GM23338 (cell line): Measurements from ENCODE around the gene ATP1B3. TPM values are rescaled to one million over a fixed set of nuclear protein-coding genes. Genes with fewer than 3 reads are reported as not detected.

Experiments used
- ATAC-seq: fragments of 200-7000 bp; cut with Tn5 transposase; 3 replicates; pipeline ENCODE4 v1.9.1; 2020
- DNase-seq: peaks from one replicate; pipeline ENCODE4 v3.0.0-alpha.2; 2015; ENCODE audit warnings: low spot score
- H2AFZ ChIP-seq: fragments of 200-600 bp; sonication (generic); 2 replicates; pipeline ENCODE4 v1.8.0; 2016; ENCODE audit warnings: antibody characterized with exemption, mild to moderate bottlenecking, moderate library complexity
- H3F3A ChIP-seq: fragments of 200-600 bp; sonication (generic); replicated peaks from 2 replicates; pipeline ENCODE4 v1.8.0; 2017; ENCODE audit warnings: antibody characterized with exemption, mixed run types, low read depth
- H3K27ac ChIP-seq: fragments of 200-600 bp; sonication (generic); 2 replicates; pipeline ENCODE4 v1.6.1; 2016; ENCODE audit warnings: low read depth
- H3K27me3 ChIP-seq: fragments of 200-600 bp; sonication (generic); 2 replicates; pipeline ENCODE4 v1.8.0; 2016; ENCODE audit warnings: mild to moderate bottlenecking, mixed run types, moderate library complexity; ENCODE audit not compliant: insufficient read depth
- H3K36me3 ChIP-seq: fragments of 200-600 bp; sonication (generic); 2 replicates; pipeline ENCODE4 v1.8.0; 2016; ENCODE audit warnings: mild to moderate bottlenecking; ENCODE audit not compliant: insufficient read depth
- H3K4me1 ChIP-seq: fragments of 200-600 bp; sonication (generic); 2 replicates; pipeline ENCODE4 v1.8.0; 2016; ENCODE audit warnings: mild to moderate bottlenecking, moderate library complexity; ENCODE audit not compliant: insufficient read depth
- H3K4me2 ChIP-seq: fragments of 200-600 bp; sonication (generic); 2 replicates; pipeline ENCODE4 v1.7.1; 2017; ENCODE audit warnings: mixed run types
- H3K4me3 ChIP-seq: fragments of 200-600 bp; sonication (generic); 2 replicates; pipeline ENCODE4 v1.6.1; 2016; ENCODE audit warnings: mixed run types
- H3K79me2 ChIP-seq: fragments of 200-600 bp; sonication (generic); replicated peaks from 2 replicates; pipeline ENCODE4 v1.8.0; 2017; ENCODE audit warnings: mild to moderate bottlenecking; ENCODE audit not compliant: insufficient read depth
- H3K9me2 ChIP-seq: fragments of 200-600 bp; sonication (generic); 2 replicates; pipeline ENCODE4 v1.8.0; 2017; ENCODE audit not compliant: insufficient read depth
- H4K20me1 ChIP-seq: fragments of 200-600 bp; sonication (generic); replicated peaks from 2 replicates; pipeline ENCODE4 v1.8.0; 2017; ENCODE audit warnings: mild to moderate bottlenecking; ENCODE audit not compliant: insufficient read depth
- H3K27ac Mint-ChIP-seq: 2 replicates; pipeline ENCODE4 v1.8.0; 2020; ENCODE audit warnings: inconsistent platforms, mild to moderate bottlenecking, moderate library complexity, mixed read lengths
- H3K27me3 Mint-ChIP-seq: 3 replicates; pipeline ENCODE4 v1.8.0; 2022; ENCODE audit warnings: low read depth, mild to moderate bottlenecking, moderate library complexity, mixed read lengths, inconsistent platforms; ENCODE audit not compliant: insufficient read depth, poor library complexity
- H3K36me3 Mint-ChIP-seq: 3 replicates; pipeline ENCODE4 v1.8.0; 2021; ENCODE audit warnings: low read depth, mild to moderate bottlenecking, inconsistent platforms, moderate library complexity, mixed read lengths
- H3K4me1 Mint-ChIP-seq: 3 replicates; pipeline ENCODE4 v1.8.0; 2020; ENCODE audit warnings: mild to moderate bottlenecking, inconsistent platforms, mixed read lengths
- H3K4me3 Mint-ChIP-seq: 3 replicates; pipeline ENCODE4 v1.8.0; 2021; ENCODE audit warnings: moderate library complexity, mild to moderate bottlenecking, inconsistent platforms, mixed read lengths
- H3K9me3 Mint-ChIP-seq: 3 replicates; pipeline ENCODE4 v1.8.0; 2020; ENCODE audit warnings: moderate library complexity, mild to moderate bottlenecking, inconsistent platforms, mixed read lengths
- CREB1 ChIP-seq: fragments of 250-450 bp; sonication (Bioruptor Pico); IDR thresholded peaks from 2 replicates; pipeline ENCODE4 v1.5.0; 2020; ENCODE audit warnings: low read depth, mild to moderate bottlenecking, moderate library complexity
- CTCF ChIP-seq, 2 experiments: fragments of 200-600 bp in 1 of 2; sonication (generic) in 1 of 2; conservative IDR thresholded peaks; 2 replicates each; pipeline versions ENCODE4 v1.5.1 to v1.6.1; 2016 to 2017; ENCODE audit warnings: antibody characterized with exemption in 2 of 2, low read depth in 2 of 2, mild to moderate bottlenecking in 2 of 2, moderate library complexity in 1 of 2
- ETS1 ChIP-seq: IDR thresholded peaks from 2 replicates; pipeline ENCODE4 v1.6.1; 2016; ENCODE audit warnings: antibody characterized with exemption
- EZH2 ChIP-seq: fragments of 200-600 bp; sonication (generic); IDR thresholded peaks from one replicate; pipeline ENCODE4 v1.8.0; 2017; ENCODE audit warnings: antibody characterized with exemption, mild to moderate bottlenecking, low read depth; ENCODE audit not compliant: unreplicated experiment
- EZH2phosphoT487 ChIP-seq: fragments of 200-600 bp; sonication (generic); IDR thresholded peaks from one replicate; pipeline ENCODE4 v1.8.1; 2018; ENCODE audit warnings: antibody characterized with exemption; ENCODE audit not compliant: unreplicated experiment
- JUNB ChIP-seq: IDR thresholded peaks from one replicate; pipeline ENCODE4 v1.6.1; 2016; ENCODE audit warnings: antibody characterized with exemption; ENCODE audit not compliant: unreplicated experiment
- NANOG ChIP-seq: IDR thresholded peaks from 2 replicates; pipeline ENCODE4 v1.6.1; 2016; ENCODE audit warnings: antibody characterized with exemption, borderline replicate concordance
- POLR2AphosphoS5 ChIP-seq: IDR thresholded peaks from 2 replicates; pipeline ENCODE4 v1.6.1; 2016; ENCODE audit warnings: antibody characterized with exemption, low read depth
- STAT1 ChIP-seq: IDR thresholded peaks from one replicate; pipeline ENCODE4 v1.6.1; 2016; ENCODE audit warnings: antibody characterized with exemption; ENCODE audit not compliant: unreplicated experiment
- ZNF114 ChIP-seq: fragments of 250-450 bp; sonication (Bioruptor Pico); IDR thresholded peaks from 2 replicates; pipeline ENCODE4 v1.5.0; 2020; ENCODE audit warnings: mild to moderate bottlenecking, moderate library complexity
- ZNF331 ChIP-seq: fragments of 250-450 bp; sonication (Bioruptor Pico); IDR thresholded peaks from 2 replicates; pipeline ENCODE4 v1.5.0; 2020; ENCODE audit warnings: low read depth, mild to moderate bottlenecking, moderate library complexity
- polyA plus RNA-seq: library from polyadenylated mRNA; unstranded; fragments of >200 nt; fragmentation: Nextera tagmentation; extraction: Ambion mirVana; gene quantifications from 2 replicates; pipeline ENCODE4 v1.2.1, GENCODE V29; 2016
- total RNA-seq: library from RNA; depleted of rRNA; stranded (reverse); fragments of >200 nt; shearing (Covaris generic); gene quantifications from 2 replicates; pipeline ENCODE4 v1.2.3, GENCODE V29; 2014
- TF ChIP-seq, protein P1 (sequence below): fragments of 250-450 bp; sonication (Bioruptor Pico); IDR thresholded peaks from 2 replicates; pipeline ENCODE4 v1.5.0; 2020; ENCODE audit warnings: mild to moderate bottlenecking, moderate library complexity
- TF ChIP-seq, protein P2 (sequence below): IDR thresholded peaks from one replicate; pipeline ENCODE4 v1.6.1; 2018; ENCODE audit warnings: antibody characterized with exemption; ENCODE audit not compliant: unreplicated experiment

Gene ATP1B3
- total and polyA plus RNA-seq, 2 experiments from 2014 or later = 135 to 315 TPM

GRCh38 chr3:141959589-141960554, 83.4 kb downstream of the ATP1B3 start:
- H3K4me1 Mint-ChIP-seq = no peaks in the 10 kb centered on the region; the same call in 2 of the 3 replicates
- Histone ChIP-seq H3K27ac (no peak overlapping the region), H3K4me1 (no peaks in the 10 kb centered on the region), H3F3A (peaks cover 4% of the 10 kb centered on the region), H3K79me2 (no peaks in the 10 kb centered on the region), H3K9me2 (no peaks in the 10 kb centered on the region), H2AFZ (no peak overlapping the region), H3K27me3 (no peaks in the 10 kb centered on the region), H3K4me3 (no peak overlapping the region), H3K36me3 (peaks cover 23% of the 10 kb centered on the region), H3K4me2 (no peak overlapping the region), H4K20me1 (no peaks in the 10 kb centered on the region; the same call in 1 of the 2 replicates)
- no peak overlapping the region for H3K27ac Mint-ChIP-seq
- no peaks in the 10 kb centered on the region for H3K9me3 Mint-ChIP-seq
- no peak overlapping the region for H3K4me3 Mint-ChIP-seq
- TF ChIP-seq POLR2AphosphoS5 (no peak), STAT1 (no peak), ZNF331 (CRISPR knock-in tag) (no peak), JUNB (no peak), EZH2phosphoT487 (no peak), CTCF (conservative IDR thresholded peaks at IDR 0.05; ENCODE audit: low read depth in 2 of 2) (no peak), ZNF114 (CRISPR knock-in tag) (no peak), CREB1 (CRISPR knock-in tag) (no peak), NANOG (no peak), ETS1 (no peak), EZH2 (no peak)
- TF ChIP-seq, protein P1, sequence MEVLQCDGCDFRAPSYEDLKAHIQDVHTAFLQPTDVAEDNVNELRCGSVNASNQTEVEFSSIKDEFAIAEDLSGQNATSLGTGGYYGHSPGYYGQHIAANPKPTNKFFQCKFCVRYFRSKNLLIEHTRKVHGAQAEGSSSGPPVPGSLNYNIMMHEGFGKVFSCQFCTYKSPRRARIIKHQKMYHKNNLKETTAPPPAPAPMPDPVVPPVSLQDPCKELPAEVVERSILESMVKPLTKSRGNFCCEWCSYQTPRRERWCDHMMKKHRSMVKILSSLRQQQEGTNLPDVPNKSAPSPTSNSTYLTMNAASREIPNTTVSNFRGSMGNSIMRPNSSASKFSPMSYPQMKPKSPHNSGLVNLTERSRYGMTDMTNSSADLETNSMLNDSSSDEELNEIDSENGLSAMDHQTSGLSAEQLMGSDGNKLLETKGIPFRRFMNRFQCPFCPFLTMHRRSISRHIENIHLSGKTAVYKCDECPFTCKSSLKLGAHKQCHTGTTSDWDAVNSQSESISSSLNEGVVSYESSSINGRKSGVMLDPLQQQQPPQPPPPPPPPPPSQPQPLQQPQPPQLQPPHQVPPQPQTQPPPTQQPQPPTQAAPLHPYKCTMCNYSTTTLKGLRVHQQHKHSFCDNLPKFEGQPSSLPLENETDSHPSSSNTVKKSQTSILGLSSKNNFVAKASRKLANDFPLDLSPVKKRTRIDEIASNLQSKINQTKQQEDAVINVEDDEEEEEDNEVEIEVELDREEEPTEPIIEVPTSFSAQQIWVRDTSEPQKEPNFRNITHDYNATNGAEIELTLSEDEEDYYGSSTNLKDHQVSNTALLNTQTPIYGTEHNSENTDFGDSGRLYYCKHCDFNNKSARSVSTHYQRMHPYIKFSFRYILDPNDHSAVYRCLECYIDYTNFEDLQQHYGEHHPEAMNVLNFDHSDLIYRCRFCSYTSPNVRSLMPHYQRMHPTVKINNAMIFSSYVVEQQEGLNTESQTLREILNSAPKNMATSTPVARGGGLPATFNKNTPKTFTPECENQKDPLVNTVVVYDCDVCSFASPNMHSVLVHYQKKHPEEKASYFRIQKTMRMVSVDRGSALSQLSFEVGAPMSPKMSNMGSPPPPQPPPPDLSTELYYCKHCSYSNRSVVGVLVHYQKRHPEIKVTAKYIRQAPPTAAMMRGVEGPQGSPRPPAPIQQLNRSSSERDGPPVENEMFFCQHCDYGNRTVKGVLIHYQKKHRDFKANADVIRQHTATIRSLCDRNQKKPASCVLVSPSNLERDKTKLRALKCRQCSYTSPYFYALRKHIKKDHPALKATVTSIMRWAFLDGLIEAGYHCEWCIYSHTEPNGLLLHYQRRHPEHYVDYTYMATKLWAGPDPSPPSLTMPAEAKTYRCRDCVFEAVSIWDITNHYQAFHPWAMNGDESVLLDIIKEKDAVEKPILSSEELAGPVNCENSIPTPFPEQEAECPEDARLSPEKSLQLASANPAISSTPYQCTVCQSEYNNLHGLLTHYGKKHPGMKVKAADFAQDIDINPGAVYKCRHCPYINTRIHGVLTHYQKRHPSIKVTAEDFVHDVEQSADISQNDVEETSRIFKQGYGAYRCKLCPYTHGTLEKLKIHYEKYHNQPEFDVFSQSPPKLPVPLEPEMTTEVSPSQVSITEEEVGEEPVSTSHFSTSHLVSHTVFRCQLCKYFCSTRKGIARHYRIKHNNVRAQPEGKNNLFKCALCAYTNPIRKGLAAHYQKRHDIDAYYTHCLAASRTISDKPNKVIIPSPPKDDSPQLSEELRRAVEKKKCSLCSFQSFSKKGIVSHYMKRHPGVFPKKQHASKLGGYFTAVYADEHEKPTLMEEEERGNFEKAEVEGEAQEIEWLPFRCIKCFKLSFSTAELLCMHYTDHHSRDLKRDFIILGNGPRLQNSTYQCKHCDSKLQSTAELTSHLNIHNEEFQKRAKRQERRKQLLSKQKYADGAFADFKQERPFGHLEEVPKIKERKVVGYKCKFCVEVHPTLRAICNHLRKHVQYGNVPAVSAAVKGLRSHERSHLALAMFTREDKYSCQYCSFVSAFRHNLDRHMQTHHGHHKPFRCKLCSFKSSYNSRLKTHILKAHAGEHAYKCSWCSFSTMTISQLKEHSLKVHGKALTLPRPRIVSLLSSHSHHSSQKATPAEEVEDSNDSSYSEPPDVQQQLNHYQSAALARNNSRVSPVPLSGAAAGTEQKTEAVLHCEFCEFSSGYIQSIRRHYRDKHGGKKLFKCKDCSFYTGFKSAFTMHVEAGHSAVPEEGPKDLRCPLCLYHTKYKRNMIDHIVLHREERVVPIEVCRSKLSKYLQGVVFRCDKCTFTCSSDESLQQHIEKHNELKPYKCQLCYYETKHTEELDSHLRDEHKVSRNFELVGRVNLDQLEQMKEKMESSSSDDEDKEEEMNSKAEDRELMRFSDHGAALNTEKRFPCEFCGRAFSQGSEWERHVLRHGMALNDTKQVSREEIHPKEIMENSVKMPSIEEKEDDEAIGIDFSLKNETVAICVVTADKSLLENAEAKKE (CRISPR knock-in tag) = no peak
- TF ChIP-seq, protein P2, sequence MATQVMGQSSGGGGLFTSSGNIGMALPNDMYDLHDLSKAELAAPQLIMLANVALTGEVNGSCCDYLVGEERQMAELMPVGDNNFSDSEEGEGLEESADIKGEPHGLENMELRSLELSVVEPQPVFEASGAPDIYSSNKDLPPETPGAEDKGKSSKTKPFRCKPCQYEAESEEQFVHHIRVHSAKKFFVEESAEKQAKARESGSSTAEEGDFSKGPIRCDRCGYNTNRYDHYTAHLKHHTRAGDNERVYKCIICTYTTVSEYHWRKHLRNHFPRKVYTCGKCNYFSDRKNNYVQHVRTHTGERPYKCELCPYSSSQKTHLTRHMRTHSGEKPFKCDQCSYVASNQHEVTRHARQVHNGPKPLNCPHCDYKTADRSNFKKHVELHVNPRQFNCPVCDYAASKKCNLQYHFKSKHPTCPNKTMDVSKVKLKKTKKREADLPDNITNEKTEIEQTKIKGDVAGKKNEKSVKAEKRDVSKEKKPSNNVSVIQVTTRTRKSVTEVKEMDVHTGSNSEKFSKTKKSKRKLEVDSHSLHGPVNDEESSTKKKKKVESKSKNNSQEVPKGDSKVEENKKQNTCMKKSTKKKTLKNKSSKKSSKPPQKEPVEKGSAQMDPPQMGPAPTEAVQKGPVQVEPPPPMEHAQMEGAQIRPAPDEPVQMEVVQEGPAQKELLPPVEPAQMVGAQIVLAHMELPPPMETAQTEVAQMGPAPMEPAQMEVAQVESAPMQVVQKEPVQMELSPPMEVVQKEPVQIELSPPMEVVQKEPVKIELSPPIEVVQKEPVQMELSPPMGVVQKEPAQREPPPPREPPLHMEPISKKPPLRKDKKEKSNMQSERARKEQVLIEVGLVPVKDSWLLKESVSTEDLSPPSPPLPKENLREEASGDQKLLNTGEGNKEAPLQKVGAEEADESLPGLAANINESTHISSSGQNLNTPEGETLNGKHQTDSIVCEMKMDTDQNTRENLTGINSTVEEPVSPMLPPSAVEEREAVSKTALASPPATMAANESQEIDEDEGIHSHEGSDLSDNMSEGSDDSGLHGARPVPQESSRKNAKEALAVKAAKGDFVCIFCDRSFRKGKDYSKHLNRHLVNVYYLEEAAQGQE = no peak
- no peak for ATAC-seq
- peaks cover 10% of the 10 kb centered on the region for H3K27me3 Mint-ChIP-seq
- peaks cover 77% of the 10 kb centered on the region; the same call in 2 of the 3 replicates for H3K36me3 Mint-ChIP-seq
- DNase-seq = no peak
